SK-N-SH (cell line): ENCODE measurements around the gene TFAP2B. TPM values are rescaled to one million over a fixed set of nuclear protein-coding genes. Genes with fewer than 3 reads are reported as not detected.

Experiments used
- CTCF ChIA-PET: fragments of 300-600, 350-600 bp; formaldehyde crosslinking; extraction: SDS; loops from one replicate; lab custom pipeline; 2021; lab: Yijun Ruan, JAX
- POLR2A ChIA-PET: fragments of 350-600 bp; sonication (Branson Sonifier 250); formaldehyde crosslinking; extraction: SDS; loops from one replicate; lab custom pipeline; 2020; ENCODE audit warnings: antibody characterized with exemption, inconsistent platforms; lab: Yijun Ruan, JAX
- DNase-seq: peaks from one replicate; pipeline ENCODE4 v3.0.0; 2012
- H2AFZ ChIP-seq: fragments of 200-600 bp; sonication (generic); 2 replicates; pipeline ENCODE4 v1.8.1; 2016; ENCODE audit warnings: antibody characterized with exemption, mild to moderate bottlenecking, low read depth
- H3F3A ChIP-seq: fragments of 200-600 bp; sonication (generic); replicated peaks from 2 replicates; pipeline ENCODE3; 2016; ENCODE audit warnings: antibody characterized with exemption, mild to moderate bottlenecking; ENCODE audit not compliant: insufficient read depth
- H3K27ac ChIP-seq, 2 experiments: fragments of 200-500 bp in 1 of 2; fragments of 200-600 bp in 1 of 2; sonication (Bioruptor generic) in 1 of 2; sonication (generic), shearing (Covaris generic) in 1 of 2; 2 replicates each; pipeline versions ENCODE4 v1.5.1 to v1.6.1; 2014 to 2016; ENCODE audit warnings: low read depth in 2 of 2, inconsistent platforms in 1 of 2, low read length in 1 of 2, mild to moderate bottlenecking in 1 of 2, mixed read lengths in 1 of 2
- H3K27me3 ChIP-seq: fragments of 200-600 bp; sonication (generic), shearing (Covaris generic); 2 replicates; pipeline ENCODE4 v1.6.1; 2016; ENCODE audit warnings: mixed run types; ENCODE audit not compliant: insufficient read depth
- H3K36me3 ChIP-seq, 2 experiments: fragments of 200-500 bp in 1 of 2; fragments of 200-600 bp in 1 of 2; sonication (Bioruptor generic) in 1 of 2; sonication (generic) in 1 of 2; replicated peaks in 1 of 2; 2 replicates each; pipeline versions ENCODE3 to v1.5.1; 2014 to 2016; ENCODE audit warnings: low read length in 1 of 2, mild to moderate bottlenecking in 1 of 2; ENCODE audit not compliant: insufficient read depth in 2 of 2, control insufficient read depth in 1 of 2
- H3K4me1 ChIP-seq, 2 experiments: fragments of 200-500 bp in 1 of 2; fragments of 200-600 bp in 1 of 2; sonication (Bioruptor generic) in 1 of 2; sonication (generic), shearing (Covaris generic) in 1 of 2; 2 replicates each; pipeline versions ENCODE4 v1.5.1 to v1.6.1; 2014 to 2016; ENCODE audit warnings: low read depth in 1 of 2, low read length in 1 of 2, mixed run types in 1 of 2; ENCODE audit not compliant: insufficient read depth in 2 of 2, control insufficient read depth in 1 of 2
- H3K4me2 ChIP-seq: fragments of 200-600 bp; sonication (generic), shearing (Covaris generic); 2 replicates; pipeline ENCODE4 v1.6.1; 2017; ENCODE audit warnings: mixed run types
- H3K4me3 ChIP-seq, 2 experiments: fragments of 200-500 bp in 1 of 2; fragments of 200-600 bp in 1 of 2; sonication (Bioruptor generic) in 1 of 2; sonication (generic), shearing (Covaris generic) in 1 of 2; 2 replicates each; pipeline versions ENCODE4 v1.5.1 to v1.8.1; 2014 to 2016; ENCODE audit warnings: low read depth in 2 of 2, inconsistent platforms in 1 of 2, low read length in 1 of 2, mild to moderate bottlenecking in 1 of 2, mixed read lengths in 1 of 2, moderate library complexity in 1 of 2
- H3K79me2 ChIP-seq: fragments of 200-600 bp; sonication (generic); 2 replicates; pipeline ENCODE4 v1.8.1; 2017; ENCODE audit warnings: mild to moderate bottlenecking; ENCODE audit not compliant: insufficient read depth
- H3K9ac ChIP-seq: fragments of 200-600 bp; sonication (generic); 2 replicates; pipeline ENCODE4 v1.6.1; 2017; ENCODE audit warnings: mixed run types
- H3K9me2 ChIP-seq: fragments of 200-600 bp; sonication (generic); 2 replicates; pipeline ENCODE4 v1.6.1; 2017; ENCODE audit warnings: mixed run types
- H3K9me3 ChIP-seq: fragments of 200-600 bp; sonication (generic); 2 replicates; pipeline ENCODE4 v1.6.1; 2017; ENCODE audit warnings: mixed run types, mild to moderate bottlenecking, moderate library complexity
- H4K20me1 ChIP-seq: fragments of 200-600 bp; sonication (generic); 2 replicates; pipeline ENCODE4 v1.6.1; 2017; ENCODE audit warnings: mild to moderate bottlenecking, mixed run types; ENCODE audit not compliant: insufficient read depth
- CHD2 ChIP-seq: fragments of 150-350 bp; IDR thresholded peaks from 2 replicates; pipeline ENCODE4 v1.6.1; 2018; ENCODE audit warnings: low read length; ENCODE audit not compliant: partially characterized antibody
- ELF1 ChIP-seq: IDR thresholded peaks from 2 replicates; pipeline ENCODE4 v1.4.0; 2012
- EZH2phosphoT487 ChIP-seq: fragments of 200-600 bp; sonication (generic); IDR thresholded peaks from 2 replicates; pipeline ENCODE4 v1.6.1; 2017; ENCODE audit warnings: low read depth, mixed run types, mild to moderate bottlenecking, antibody characterized with exemption, moderate library complexity, borderline replicate concordance
- FOXJ3 ChIP-seq: sonication (generic); formaldehyde crosslinking; IDR thresholded peaks from 2 replicates; pipeline ENCODE4 v1.5.1; 2020; ENCODE audit warnings: mild to moderate bottlenecking, missing genetic modification reagents
- FOXM1 ChIP-seq: IDR thresholded peaks from 2 replicates; pipeline ENCODE4 v1.4.0; 2012; ENCODE audit warnings: low read depth, mild to moderate bottlenecking
- GABPA ChIP-seq: IDR thresholded peaks from 2 replicates; pipeline ENCODE4 v1.4.0; 2012; ENCODE audit warnings: low read depth, mild to moderate bottlenecking
- GATA2 ChIP-seq: sonication (generic); formaldehyde crosslinking; IDR thresholded peaks from 2 replicates; pipeline ENCODE4 v1.5.0; 2020; ENCODE audit warnings: mild to moderate bottlenecking, missing genetic modification reagents
- JUND ChIP-seq: IDR thresholded peaks from 2 replicates; pipeline ENCODE4 v1.4.0; 2012
- MAX ChIP-seq: IDR thresholded peaks from 2 replicates; pipeline ENCODE4 v1.4.0; 2012; ENCODE audit warnings: low read depth
- NRF1 ChIP-seq: IDR thresholded peaks from 2 replicates; pipeline ENCODE4 v1.6.1; 2012; ENCODE audit warnings: low read depth, mild to moderate bottlenecking, low read length
- PBX3 ChIP-seq: IDR thresholded peaks from 2 replicates; pipeline ENCODE4; 2012
- POLR2AphosphoS5 ChIP-seq: IDR thresholded peaks from 2 replicates; pipeline ENCODE4 v1.6.1; 2012; ENCODE audit warnings: low read depth, low read length
- RAD21 ChIP-seq: IDR thresholded peaks from 2 replicates; pipeline ENCODE4 v1.6.1; 2012; ENCODE audit warnings: mild to moderate bottlenecking, low read length
- REST ChIP-seq: IDR thresholded peaks from 2 replicates; pipeline ENCODE4 v1.6.1; 2012; ENCODE audit warnings: mild to moderate bottlenecking, low read depth, low read length, moderate library complexity
- RXRA ChIP-seq: IDR thresholded peaks from 2 replicates; pipeline ENCODE4 v1.4.0; 2012; ENCODE audit warnings: low read depth, mild to moderate bottlenecking, borderline replicate concordance
- SIN3A ChIP-seq: IDR thresholded peaks from 2 replicates; pipeline ENCODE4 v1.6.1; 2012; ENCODE audit warnings: low read depth, mild to moderate bottlenecking, low read length, moderate library complexity, borderline replicate concordance
- TCF12 ChIP-seq: IDR thresholded peaks from 2 replicates; pipeline ENCODE4 v1.4.0; 2012
- TEAD4 ChIP-seq: IDR thresholded peaks from 2 replicates; pipeline ENCODE4 v1.4.0; 2012; ENCODE audit warnings: mild to moderate bottlenecking, borderline replicate concordance; ENCODE audit not compliant: insufficient read depth
- USF1 ChIP-seq: IDR thresholded peaks from 2 replicates; pipeline ENCODE4 v1.4.0; 2012; ENCODE audit warnings: low read depth, borderline replicate concordance
- USF2 ChIP-seq: fragments of 150-350 bp; IDR thresholded peaks from 2 replicates; pipeline ENCODE4 v1.6.1; 2017; ENCODE audit warnings: antibody characterized with exemption, low read length, low read depth, borderline replicate concordance
- ZBTB33 ChIP-seq: IDR thresholded peaks from 2 replicates; pipeline ENCODE4 v1.4.0; 2012; ENCODE audit warnings: low read depth, borderline replicate concordance
- WGBS: methylation state at CpG from one replicate; pipeline ENCODE4 v1.1.6; 2017; ENCODE audit warnings: low lambda C conversion rate; 5-methylcytosine and 5-hydroxymethylcytosine counted together
- polyA plus RNA-seq, 3 experiments: library from polyadenylated mRNA; depleted of rRNA; stranded (reverse); fragments of >200 nt; gene quantifications; 2 replicates each; pipeline ENCODE4 v1.2.3, GENCODE V29; 2012

The TFAP2B gene
- polyA plus RNA-seq, 1 of the 3 experiments (the other 2 are of a cell fraction), result 1.1 TPM

GRCh38 chr6:50850223-50851048 is 31.8 kb downstream of the TFAP2B start:
- Histone ChIP-seq H3K79me2 (no peaks in the 10 kb centered on the region), H3K27me3 (peaks cover 7% of the 10 kb centered on the region; the same call in 1 of the 2 replicates), H3K4me3 (peak overlapping the region; percentile 39 to 46; a peak in 3 of 4 replicates), H2AFZ (peak overlapping the region; percentile 85), H3K4me1 (peaks cover 0 to 23% of the 10 kb centered on the region in 2 experiments; a peak in 2 of 4 replicates), H3K36me3 (no peaks in the 10 kb centered on the region), H3K4me2 (peak overlapping the region; percentile 71), H3K9ac (no peak overlapping the region), H3F3A (no peaks in the 10 kb centered on the region), H3K9me2 (no peaks in the 10 kb centered on the region), H3K27ac (peak overlapping the region in 1 of 2 experiments; percentile 93; a peak in 2 of 4 replicates), H3K9me3 (no peaks in the 10 kb centered on the region), H4K20me1 (no peaks in the 10 kb centered on the region)
- DNase-seq, result peak; percentile 93
- 28% methylated on average over 40 of the region's 55 CpGs for whole genome bisulfite sequencing
- POLR2A ChIA-PET, result interaction anchor here (0.7 to 2.6 kb wide), 9 partner anchors 13 to 1101 kb away, joined by 3 to 10 read pairs (median 5); partner anchors contain the start of gene TFAP2B
- CTCF ChIA-PET, result interaction anchor here (0.7 to 2.6 kb wide), 11 partner anchors 11 to 994 kb away, joined by 3 to 10 read pairs (median 4); no protein-coding TSS in a partner anchor
- TF ChIP-seq MAX, result 0 out of 2 replicates have a peak, but pooled peaks have one; percentile 24
- peak; percentile 45; the same call in 1 of the 2 replicates for TF ChIP-seq USF1
- no peak for TF ChIP-seq TEAD4
- no peak for TF ChIP-seq JUND
- no peak for TF ChIP-seq ELF1
- no peak for TF ChIP-seq RXRA
- TF ChIP-seq REST, result no peak
- TF ChIP-seq ZBTB33, result no peak
- no peak for TF ChIP-seq TCF12
- no peak for TF ChIP-seq POLR2AphosphoS5
- TF ChIP-seq EZH2phosphoT487, result no peak
- TF ChIP-seq RAD21, result no peak
- no peak for TF ChIP-seq FOXM1
- no peak for TF ChIP-seq GABPA
- TF ChIP-seq GATA2 (CRISPR knock-in tag), result no peak
- no peak for TF ChIP-seq CHD2
- no peak for TF ChIP-seq PBX3
- no peak for TF ChIP-seq SIN3A
- no peak for TF ChIP-seq FOXJ3 (CRISPR knock-in tag)
- 0 out of 2 replicates have a peak, but pooled peaks have one; percentile 5 for TF ChIP-seq USF2
- peak; percentile 78 for TF ChIP-seq NRF1
